SW 1271 (cell line): ENCODE data around the gene CHD5.

Experiments used
- DNase-seq, 2 experiments: peaks; one replicate each; lab custom pipeline; 2025; lab: John Stamatoyannopoulos, UW

The CHD5 gene

GRCh38 chr1:6174621-6175410, 5.3 kb downstream of the CHD5 start:
- no peak for DNase-seq

- DNase-seq, result no peak
Observed at GRCh38 chr1:6172549-6172948, 7.6 kb downstream of the CHD5 start.

- no peak for DNase-seq
Observed at GRCh38 chr1:6171548-6172124, 8.5 kb downstream of the CHD5 start.

- no peak for DNase-seq
Observed at GRCh38 chr1:6170742-6171201, 9.3 kb downstream of the CHD5 start.

GRCh38 chr1:6170116-6170741, 9.9 kb downstream of the CHD5 start:
- no peak for DNase-seq

GRCh38 chr1:6168947-6169586, 11.1 kb downstream of the CHD5 start:
- no peak for DNase-seq

GRCh38 chr1:6167391-6168303, 12.5 kb downstream of the CHD5 start:
- DNase-seq, result no peak

- DNase-seq, result no peak
Observed at GRCh38 chr1:6166655-6167390, 13.3 kb downstream of the CHD5 start.

- DNase-seq, result no peak
Observed at GRCh38 chr1:6166221-6166620, 13.9 kb downstream of the CHD5 start.

- DNase-seq, result no peak
Observed at GRCh38 chr1:6165441-6165985, 14.6 kb downstream of the CHD5 start.

- DNase-seq, result no peak
Observed at GRCh38 chr1:6165027-6165426, 15.1 kb downstream of the CHD5 start.

- no peak for DNase-seq
Observed at GRCh38 chr1:6163973-6164617, 16.0 kb downstream of the CHD5 start.

GRCh38 chr1:6163191-6163972, 16.7 kb downstream of the CHD5 start:
- no peak for DNase-seq

- DNase-seq, result no peak
Observed at GRCh38 chr1:6162773-6163172, 17.3 kb downstream of the CHD5 start.

GRCh38 chr1:6162341-6162740, 17.8 kb downstream of the CHD5 start:
- DNase-seq, result no peak

GRCh38 chr1:6158181-6158580, 21.9 kb downstream of the CHD5 start:
- DNase-seq, result no peak

- DNase-seq, result peak; percentile 41 to 66
Observed at GRCh38 chr1:6157528-6158174, 22.5 kb downstream of the CHD5 start.

- no peak for DNase-seq
Observed at GRCh38 chr1:6157132-6157527, 23.0 kb downstream of the CHD5 start.
